ENCODE measurements around the gene SASS6. TPM values are rescaled to one million over a fixed set of nuclear protein-coding genes. Genes with fewer than 3 reads are reported as not detected.

Gene SASS6
- total and polyA plus RNA-seq, 9 of the 15 experiments (the other 6 are each of a cell fraction or from before 2014, with no cell fraction given): 11.6 to 34.1 (median 18.0) TPM

DNA sequence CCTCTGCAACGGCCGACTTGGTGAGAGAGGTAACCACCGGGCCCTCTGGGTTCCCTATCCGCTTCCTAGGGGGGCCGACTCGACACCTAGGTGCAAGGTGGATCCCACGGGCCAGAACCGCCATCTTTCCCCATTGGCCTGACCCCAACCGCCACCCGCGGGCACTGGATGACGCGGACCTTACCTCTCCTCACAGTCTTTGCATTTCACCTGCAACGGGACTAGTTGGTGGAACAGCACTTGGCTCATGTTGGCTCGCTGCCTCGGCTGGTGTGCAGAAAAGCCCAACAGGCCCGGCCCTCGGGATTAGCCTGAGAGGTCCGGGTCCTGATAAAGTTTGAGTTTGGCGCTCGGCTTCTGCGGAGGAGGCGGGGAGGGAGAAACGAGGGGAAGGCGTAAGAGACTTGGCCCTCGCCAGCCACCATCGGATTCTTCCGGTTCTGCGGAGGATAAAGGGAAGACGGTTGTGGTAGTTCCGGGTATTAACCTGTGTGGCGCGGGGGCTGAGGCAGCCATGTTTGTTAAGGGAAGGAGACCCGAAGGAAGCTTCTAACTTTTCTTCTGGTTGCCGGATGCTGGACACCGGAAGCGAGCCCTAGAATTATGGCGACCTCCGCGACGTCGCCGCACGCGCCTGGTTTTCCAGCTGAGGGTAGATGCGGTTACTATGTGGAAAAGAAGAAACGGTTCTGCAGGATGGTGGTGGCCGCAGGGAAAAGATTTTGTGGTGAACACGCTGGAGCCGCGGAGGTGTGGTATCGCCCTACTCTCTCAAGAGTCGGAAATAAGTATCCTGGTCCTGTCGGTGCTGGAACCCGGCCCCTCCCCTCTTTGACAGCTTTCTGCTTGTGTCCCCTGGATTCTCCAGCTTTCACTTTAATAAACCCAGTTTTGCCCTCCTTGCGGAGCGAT, at the start of gene SASS6, which contains the start of gene TRMT13 (continued):
- peak; percentile 51; the same call in 1 of the 2 replicates for TF ChIP-seq ZBED1 (IDR thresholded peaks at IDR 0.05)
- no peak for TF ChIP-seq BRF1 (IDR thresholded peaks at IDR 0.05; ENCODE audit: borderline replicate concordance, extremely low read depth, insufficient read length)
- TF ChIP-seq NEUROD1 (IDR thresholded peaks at IDR 0.05; ENCODE audit: borderline replicate concordance, low read depth, low read length, partially characterized antibody): peak; percentile 87
- no peak for TF ChIP-seq ZNF75A (CRISPR knock-in tag; IDR thresholded peaks at IDR 0.05)
- TF ChIP-seq, protein P1, sequence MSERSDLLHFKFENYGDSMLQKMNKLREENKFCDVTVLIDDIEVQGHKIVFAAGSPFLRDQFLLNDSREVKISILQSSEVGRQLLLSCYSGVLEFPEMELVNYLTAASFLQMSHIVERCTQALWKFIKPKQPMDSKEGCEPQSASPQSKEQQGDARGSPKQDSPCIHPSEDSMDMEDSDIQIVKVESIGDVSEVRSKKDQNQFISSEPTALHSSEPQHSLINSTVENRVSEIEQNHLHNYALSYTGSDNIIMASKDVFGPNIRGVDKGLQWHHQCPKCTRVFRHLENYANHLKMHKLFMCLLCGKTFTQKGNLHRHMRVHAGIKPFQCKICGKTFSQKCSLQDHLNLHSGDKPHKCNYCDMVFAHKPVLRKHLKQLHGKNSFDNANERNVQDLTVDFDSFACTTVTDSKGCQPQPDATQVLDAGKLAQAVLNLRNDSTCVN (CRISPR knock-in tag; IDR thresholded peaks at IDR 0.05): no peak
- TF ChIP-seq, protein P2, sequence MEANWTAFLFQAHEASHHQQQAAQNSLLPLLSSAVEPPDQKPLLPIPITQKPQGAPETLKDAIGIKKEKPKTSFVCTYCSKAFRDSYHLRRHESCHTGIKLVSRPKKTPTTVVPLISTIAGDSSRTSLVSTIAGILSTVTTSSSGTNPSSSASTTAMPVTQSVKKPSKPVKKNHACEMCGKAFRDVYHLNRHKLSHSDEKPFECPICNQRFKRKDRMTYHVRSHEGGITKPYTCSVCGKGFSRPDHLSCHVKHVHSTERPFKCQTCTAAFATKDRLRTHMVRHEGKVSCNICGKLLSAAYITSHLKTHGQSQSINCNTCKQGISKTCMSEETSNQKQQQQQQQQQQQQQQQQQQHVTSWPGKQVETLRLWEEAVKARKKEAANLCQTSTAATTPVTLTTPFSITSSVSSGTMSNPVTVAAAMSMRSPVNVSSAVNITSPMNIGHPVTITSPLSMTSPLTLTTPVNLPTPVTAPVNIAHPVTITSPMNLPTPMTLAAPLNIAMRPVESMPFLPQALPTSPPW (CRISPR knock-in tag; IDR thresholded peaks at IDR 0.05): peak; percentile 89
- TF ChIP-seq, protein P3, sequence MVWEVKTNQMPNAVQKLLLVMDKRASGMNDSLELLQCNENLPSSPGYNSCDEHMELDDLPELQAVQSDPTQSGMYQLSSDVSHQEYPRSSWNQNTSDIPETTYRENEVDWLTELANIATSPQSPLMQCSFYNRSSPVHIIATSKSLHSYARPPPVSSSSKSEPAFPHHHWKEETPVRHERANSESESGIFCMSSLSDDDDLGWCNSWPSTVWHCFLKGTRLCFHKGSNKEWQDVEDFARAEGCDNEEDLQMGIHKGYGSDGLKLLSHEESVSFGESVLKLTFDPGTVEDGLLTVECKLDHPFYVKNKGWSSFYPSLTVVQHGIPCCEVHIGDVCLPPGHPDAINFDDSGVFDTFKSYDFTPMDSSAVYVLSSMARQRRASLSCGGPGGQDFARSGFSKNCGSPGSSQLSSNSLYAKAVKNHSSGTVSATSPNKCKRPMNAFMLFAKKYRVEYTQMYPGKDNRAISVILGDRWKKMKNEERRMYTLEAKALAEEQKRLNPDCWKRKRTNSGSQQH (CRISPR knock-in tag; IDR thresholded peaks at IDR 0.05): 0 out of 2 replicates have a peak, but pooled peaks have one; percentile 56
- TF ChIP-seq, protein P4, sequence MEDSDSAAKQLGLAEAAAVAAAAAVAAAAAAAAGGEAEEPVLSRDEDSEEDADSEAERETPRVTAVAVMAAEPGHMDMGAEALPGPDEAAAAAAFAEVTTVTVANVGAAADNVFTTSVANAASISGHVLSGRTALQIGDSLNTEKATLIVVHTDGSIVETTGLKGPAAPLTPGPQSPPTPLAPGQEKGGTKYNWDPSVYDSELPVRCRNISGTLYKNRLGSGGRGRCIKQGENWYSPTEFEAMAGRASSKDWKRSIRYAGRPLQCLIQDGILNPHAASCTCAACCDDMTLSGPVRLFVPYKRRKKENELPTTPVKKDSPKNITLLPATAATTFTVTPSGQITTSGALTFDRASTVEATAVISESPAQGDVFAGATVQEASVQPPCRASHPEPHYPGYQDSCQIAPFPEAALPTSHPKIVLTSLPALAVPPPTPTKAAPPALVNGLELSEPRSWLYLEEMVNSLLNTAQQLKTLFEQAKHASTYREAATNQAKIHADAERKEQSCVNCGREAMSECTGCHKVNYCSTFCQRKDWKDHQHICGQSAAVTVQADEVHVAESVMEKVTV (CRISPR knock-in tag; IDR thresholded peaks at IDR 0.05): no peak
- peak; percentile 89 for TF ChIP-seq ATF7 (IDR thresholded peaks at IDR 0.05)
- no peak for TF ChIP-seq ZBTB17 (CRISPR knock-in tag; IDR thresholded peaks at IDR 0.05)
- TF ChIP-seq RBFOX2 (IDR thresholded peaks at IDR 0.05; ENCODE audit: low read depth, low read length): peak; percentile 90
- peak; percentile 90 for TF ChIP-seq POLR2G (IDR thresholded peaks at IDR 0.05; ENCODE audit: low read depth, low read length)
- 0 out of 2 replicates have a peak, but pooled peaks have one; percentile 49 for TF ChIP-seq ZNF76 (CRISPR knock-in tag; IDR thresholded peaks at IDR 0.05; ENCODE audit: borderline replicate concordance)
- TF ChIP-seq POLR3G (IDR thresholded peaks at IDR 0.05; ENCODE audit: extremely low read depth, insufficient read length, insufficient replicate concordance): no peak

Data from K562 (cell line).